Heart right ventricle (tissue), 16 donors: ENCODE results near the gene RND2. TPM values are rescaled to one million over a fixed set of nuclear protein-coding genes. Genes with fewer than 3 reads are reported as not detected.
A peak's percentile ranks its signal among the peaks of the same experiment; 100 is the strongest.

Experiments
- ATAC-seq, 8 donors: fragments of 200-7000 bp; cut with Tn5 transposase; one replicate each; pipeline ENCODE4 v1.9.1; 2020; ENCODE audit warnings: mild to moderate bottlenecking in 8 of 8, moderate library complexity in 8 of 8, moderate number of reproducible peaks in 1 of 8
- DNase-seq, 2 donors: peaks; one replicate each; pipeline ENCODE4 v3.0.0-alpha.2; 2020
- H3K27ac ChIP-seq, 10 donors: fragments of 200-600 bp; sonication (generic) in 2 of 10; one replicate each; pipeline versions ENCODE4 v1.5.0 to v1.8.0; 2020 to 2022; ENCODE audit warnings: mild to moderate bottlenecking in 3 of 10
- H3K27me3 ChIP-seq, 7 donors: fragments of 200-600 bp; one replicate each; pipeline ENCODE4 v1.8.0; 2021 to 2022; ENCODE audit warnings: mild to moderate bottlenecking in 2 of 7
- H3K36me3 ChIP-seq, 9 donors: fragments of 200-600 bp; sonication (generic) in 1 of 9; one replicate each; pipeline versions ENCODE4 v1.5.0 to v1.8.0; 2020 to 2022; ENCODE audit warnings: mild to moderate bottlenecking in 2 of 9
- H3K4me1 ChIP-seq, 9 donors: fragments of 200-600 bp; sonication (generic) in 1 of 9; one replicate each; pipeline versions ENCODE4 v1.5.0 to v1.8.0; 2020 to 2022; ENCODE audit warnings: mild to moderate bottlenecking in 4 of 9
- H3K4me3 ChIP-seq, 10 donors: fragments of 200-600 bp; sonication (generic) in 2 of 10; one replicate each; pipeline versions ENCODE4 v1.5.0 to v1.8.0; 2020 to 2022; ENCODE audit warnings: mild to moderate bottlenecking in 7 of 10, moderate library complexity in 2 of 10
- H3K9me3 ChIP-seq, 11 donors: fragments of 200-600 bp in 10 of 11; sonication (generic) in 2 of 11; one replicate each; pipeline versions ENCODE4 v1.5.0 to v1.8.0; 2013 to 2022; ENCODE audit warnings: mild to moderate bottlenecking in 2 of 11, control low read depth in 1 of 11, moderate library complexity in 1 of 11
- CTCF ChIP-seq, 9 donors: fragments of 200-600 bp; sonication (generic) in 2 of 9; IDR thresholded peaks; one replicate each; pipeline versions ENCODE4 v1.5.0 to v1.8.0; 2021 to 2022; ENCODE audit warnings: antibody characterized with exemption in 9 of 9, mild to moderate bottlenecking in 5 of 9, moderate library complexity in 1 of 9
- WGBS, 2 donors: extraction: QIAGEN DNeasy Blood & Tissue Kit; methylation state at CpG; one replicate each; pipeline ENCODE4 v1.1.7; 2013; ENCODE audit warnings: inconsistent platforms in 1 of 2; 5-methylcytosine and 5-hydroxymethylcytosine counted together
- intact Hi-C, 10 donors: fragments of 100-400 bp; cut with DNase I; formaldehyde crosslinking; loops; one replicate each; pipeline versions ENCODE4 v1.11.1 to v1.14.2; 2022
- polyA plus RNA-seq, 2 donors: library from polyadenylated mRNA; stranded (reverse); fragments of 200-250 nt; gene quantifications; one replicate each; pipeline ENCODE4 v1.2.3, GENCODE V29; 2013
- total RNA-seq, 10 donors: library from RNA; stranded (reverse); fragmentation: NEBNext Ultra II Directional in 3 of 10; extraction: Animal tissue kit (Norgen Biotek cat#: 25700) in 3 of 10; gene quantifications; one replicate each; pipeline versions ENCODE4 v1.2.1 to v1.2.4, GENCODE V29; 2021 to 2023
- donor health status: Arrhythmogenic right ventricular cardiomyopathy.
- donor health status: ischemic (EF 13 %, LVEDD 7.1; RV severe dilation, severe dysfunction).
- donor health status: healthy with polysubstance abuse.
- donor health status: DM: no; HTN: yes; CAD: no.
- donor health status: DM: no; HTN: no; CAD: no.
- donor health status: ischemic (EF 25% LVEDD 6.9; RV normal size, moderate dysfunction).
- donor health status: ischemic (EF 25% LVEDD 5.7; RV mildly dilated, moderate dysfunction).
- donor health status: healthy.
- donor health status: DM: yes; HTN: yes; CAD: no.
- donor health status: Ischemic cardiomyopathy.
- donor health status: ischemic (EF 35%, LVEDD 5.7; RV mildly dilated, moderate dysfunction).
- donor health status: nonischemic (EF 11% LVEDD 7.7; RV severe dilation, severe dysfunction).
- donor health status: DM: yes; HTN: yes; CAD: no.
- donor health status: PGD.
- donor health status: ischemic (EF 29% LVEDD 5.4; RV normal size, mild dysfunction).
- donor health status: nonischemic (EF 23%, LVEDD 6.1; RV moderate dilation, normal function).

RND2 gene
- total and polyA plus RNA-seq, 12 donors: 0.14 to 2.3 (median 0.51) TPM

GRCh38 chr17:43003542-43004172, 21.4 kb upstream of the RND2 start:
- DNase-seq (no peak), ATAC-seq (peak in 1 of 8 donors; percentile 14)
- H3K27me3 ChIP-seq: no peaks in the 10 kb centered on the region
- 80 to 85% methylated on average over 5 of the region's 5 CpGs for WGBS, 2 donors
- peaks cover 0 to 59% (median 38%) of the 10 kb centered on the region in 9 donors for H3K36me3 ChIP-seq
- no peak overlapping the region for H3K27ac ChIP-seq
- no peak overlapping the region for H3K4me3 ChIP-seq
- no peaks in the 10 kb centered on the region for H3K9me3 ChIP-seq
- intact Hi-C loops: no loop called here
- H3K4me1 ChIP-seq: peaks cover 5 to 63% (median 31%) of the 10 kb centered on the region in 9 donors
- no peak for TF ChIP-seq CTCF (IDR thresholded peaks at IDR 0.05)

- Histone ChIP-seq H3K27ac (peak within 1 kb of the TSS; percentile 68 to 96 (median 91)), H3K4me3 (peak within 1 kb of the TSS; percentile 43 to 83 (median 63)), H3K4me1 (peaks cover 4 to 59% (median 45%) of the 10 kb centered on the region in 9 donors), H3K27me3 (no peaks in the 10 kb centered on the region), H3K36me3 (peaks cover 0 to 46% (median 17%) of the 10 kb centered on the region in 9 donors), H3K9me3 (no peaks in the 10 kb centered on the region)
- DNase-seq (peak; percentile 82 to 89), ATAC-seq (peak; percentile 72 to 95 (median 91))
- peak in 8 of 9 donors; percentile 34 to 73 (median 56) for TF ChIP-seq CTCF (IDR thresholded peaks at IDR 0.05)
- WGBS, 2 donors: 32 to 38% methylated on average over 18 of the region's 18 CpGs
- intact Hi-C loops: no loop called here
These were observed 18.1 kb upstream of the RND2 start, which contains the start of gene IFI35 for GRCh38 chr17:43006639-43007551. TSS of gene IFI35 (plus strand) at chr17:43006784. CDS start at chr17:43006948, 164 bp downstream.

- intact Hi-C loops: no loop called here
- Histone ChIP-seq H3K9me3 (no peaks in the 10 kb centered on the region), H3K27me3 (no peaks in the 10 kb centered on the region), H3K36me3 (peaks cover 0 to 54% (median 3%) of the 10 kb centered on the region in 9 donors), H3K4me3 (no peak overlapping the region), H3K4me1 (peaks cover 13 to 93% (median 78%) of the 10 kb centered on the region in 9 donors), H3K27ac (peak overlapping the region in 6 of 10 donors; percentile 7 to 59 (median 46))
- WGBS, 2 donors: 87 to 93% methylated on average over 5 of the region's 5 CpGs
- ATAC-seq (no peak), DNase-seq (no peak)
- TF ChIP-seq CTCF (IDR thresholded peaks at IDR 0.05): no peak
These were observed 14.2 kb upstream of the RND2 start for GRCh38 chr17:43010667-43011308.
